NCI-H2196 treated with DMSO at 0.1 percent for 48 hours (cell line): ENCODE results near the gene PLSCR2.
A peak's percentile ranks its signal among the peaks of the same experiment; 100 is the strongest.
"Not testable (repeated sequence)": the region's sequence is repeated elsewhere in the genome, so short reads cannot be mapped to it uniquely, and the experiment has no call there.

Experiments
- DNase-seq: peaks from one replicate; lab custom pipeline; 2025; ENCODE audit not compliant: unreplicated experiment; lab: John Stamatoyannopoulos, UW

Gene PLSCR2

GRCh38 chr3:146491303-146491702 is 21.9 kb upstream of the PLSCR2 start:
- DNase-seq = no peak

DNA sequence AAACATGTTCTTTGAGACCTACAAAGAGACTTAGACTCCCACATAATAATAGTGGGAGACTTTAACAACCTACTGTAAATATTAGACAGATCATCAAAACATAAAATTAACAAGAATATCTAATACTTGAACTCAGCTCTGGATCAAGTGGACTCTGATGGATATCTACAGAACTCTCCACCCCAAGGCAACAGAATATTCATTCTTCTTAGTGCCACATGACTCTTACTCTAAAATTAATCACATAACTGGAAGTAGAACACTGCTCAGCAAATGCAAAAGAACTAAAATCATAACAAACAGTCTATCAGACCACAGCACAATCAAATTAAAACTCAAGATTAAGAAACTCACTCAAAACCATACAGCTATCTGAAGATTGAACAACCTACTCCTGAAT is 15.9 kb upstream of the PLSCR2 start:
- no peak for DNase-seq

DNA sequence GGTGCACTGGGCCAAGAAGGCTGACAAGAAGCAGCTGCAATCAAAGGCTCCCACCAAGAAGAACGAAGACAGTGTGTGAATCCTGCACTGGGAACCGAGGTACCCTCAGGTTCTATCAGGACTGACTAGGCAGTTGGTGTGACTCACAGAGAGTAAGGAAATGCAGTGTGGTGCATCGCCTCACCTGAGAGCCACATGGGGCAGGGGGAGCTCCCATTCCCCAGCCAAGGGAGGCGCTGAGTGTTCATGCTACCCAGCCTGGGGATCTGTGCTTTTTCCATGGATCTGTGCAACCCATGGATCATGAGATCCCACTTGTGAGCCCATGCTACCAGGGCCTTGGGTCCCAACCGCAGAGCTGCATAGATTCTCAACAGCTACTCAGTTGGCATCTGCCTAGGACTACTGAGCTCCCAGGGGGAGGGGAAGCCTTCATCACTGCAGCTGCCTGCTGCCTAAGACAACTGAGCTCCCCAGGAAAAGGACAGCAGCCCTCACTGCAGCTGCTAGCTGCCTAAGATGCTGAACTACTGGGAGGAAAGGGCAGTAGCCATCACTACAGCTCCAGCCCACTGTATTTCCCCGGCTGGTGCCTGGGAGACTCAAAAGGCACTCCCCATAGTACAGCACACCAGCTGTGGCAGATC is 6.9 kb upstream of the PLSCR2 start:
- no peak for DNase-seq

DNA sequence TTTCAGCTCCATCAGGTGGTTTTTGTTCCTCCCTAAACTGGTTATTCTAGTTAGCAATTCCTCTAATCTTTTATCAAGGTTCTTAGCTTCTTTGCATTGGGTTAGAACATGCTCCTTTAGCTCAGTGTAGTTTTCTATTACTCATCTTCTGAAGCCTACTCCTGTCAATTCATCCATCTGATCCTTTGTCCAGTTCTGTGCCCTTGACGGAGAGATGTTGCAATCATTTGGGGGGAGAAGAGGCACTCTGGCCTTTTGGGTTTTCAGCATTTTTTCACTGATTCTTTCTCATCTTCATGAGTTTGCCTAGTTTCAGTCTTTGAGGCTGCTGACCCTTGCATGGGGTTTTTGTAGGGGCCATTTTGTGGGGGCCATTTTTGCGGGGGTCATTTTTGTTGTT is 5.6 kb upstream of the PLSCR2 start:
- DNase-seq = not testable (repeated sequence)

DNA sequence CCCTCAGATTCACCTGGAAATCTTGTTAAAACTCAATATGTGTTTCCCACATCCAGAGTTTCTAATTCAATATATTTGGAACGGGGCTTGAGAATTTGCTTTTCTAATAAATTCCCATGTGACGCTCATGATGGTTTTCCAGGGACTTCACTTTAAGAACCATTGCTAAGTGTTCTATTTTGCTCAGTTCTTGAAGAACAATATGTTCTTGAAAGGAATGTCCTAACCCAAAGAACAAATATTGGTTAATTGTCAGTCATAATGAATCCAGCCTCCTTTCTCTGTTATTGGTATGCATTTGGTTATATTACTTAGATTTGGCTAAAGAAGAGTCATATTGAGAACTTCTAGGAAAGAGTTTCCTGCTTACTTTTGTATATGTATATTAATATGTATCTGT is 4.4 kb upstream of the PLSCR2 start:
- DNase-seq = no peak

- DNase-seq = no peak
Observed at GRCh38 chr3:146472611-146473010, 3.2 kb upstream of the PLSCR2 start.

DNA sequence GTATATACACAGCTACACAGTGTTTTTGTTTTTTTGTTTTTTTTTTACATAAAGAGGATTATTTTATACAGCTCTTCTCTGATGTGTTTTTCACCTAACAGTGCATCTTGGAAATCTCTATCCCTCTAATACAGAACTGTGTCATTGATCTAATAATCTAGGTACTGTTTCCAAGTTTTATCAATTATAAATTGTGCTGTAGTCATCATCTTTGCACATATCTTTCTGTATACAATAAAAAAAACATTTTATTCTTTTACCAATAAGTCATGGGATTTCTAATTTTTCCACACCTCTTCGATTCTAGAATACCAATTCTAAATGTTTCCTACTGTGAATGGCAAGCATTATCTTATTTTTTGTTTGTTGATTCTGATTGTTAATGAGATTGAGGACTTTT is 1.7 kb upstream of the PLSCR2 start:
- no peak for DNase-seq

DNA sequence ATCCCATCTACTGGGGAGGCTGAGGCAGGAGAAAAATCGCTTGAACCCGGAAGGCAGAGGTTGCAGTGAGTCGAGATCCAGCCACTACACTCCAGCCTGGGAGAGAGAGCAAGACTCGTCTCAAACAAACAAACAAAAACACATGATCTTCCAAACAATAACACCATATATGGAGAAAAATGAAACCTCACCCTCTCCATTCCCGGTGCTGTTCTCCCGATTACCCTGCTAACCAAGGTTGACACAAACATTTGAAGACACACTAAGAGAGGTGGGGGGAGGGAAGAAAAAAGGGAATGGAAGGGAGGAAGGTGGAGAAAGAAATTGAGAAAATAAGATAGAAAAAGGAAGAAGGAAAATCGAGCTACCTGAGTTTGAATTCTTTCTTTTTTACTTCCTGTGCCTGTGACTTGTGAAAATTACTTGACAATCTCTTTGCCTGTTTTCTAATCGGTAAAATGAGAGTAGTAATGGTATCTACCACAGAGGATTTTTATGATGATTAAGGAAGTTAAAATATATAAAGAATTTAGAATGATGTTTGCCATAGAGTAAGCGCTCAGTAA is 1.1 kb upstream of the PLSCR2 start:
- DNase-seq = peak; percentile 39

DNA sequence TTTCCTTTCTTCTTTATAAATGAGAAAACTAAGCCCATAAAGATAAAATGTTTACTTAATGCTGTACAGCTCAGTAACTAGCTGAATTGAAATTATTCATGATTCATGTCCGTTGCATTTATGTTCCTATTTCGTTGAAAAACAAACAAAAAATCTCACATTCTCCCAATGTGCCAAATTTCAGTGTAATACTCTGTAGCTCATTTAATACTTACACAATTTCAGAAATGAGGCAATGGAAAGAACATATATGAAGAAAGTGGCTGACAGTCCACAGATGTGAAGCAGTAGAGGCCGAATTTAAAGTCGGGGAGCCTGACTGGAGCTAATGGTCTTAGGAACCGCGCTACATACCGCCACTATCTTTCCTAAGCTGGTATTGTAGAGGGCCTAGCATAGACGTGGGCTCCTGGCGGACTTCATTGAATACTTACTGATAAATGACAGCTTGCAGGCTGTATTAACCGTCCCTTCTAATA is 651 bp downstream of the PLSCR2 start:
- no peak for DNase-seq

DNA sequence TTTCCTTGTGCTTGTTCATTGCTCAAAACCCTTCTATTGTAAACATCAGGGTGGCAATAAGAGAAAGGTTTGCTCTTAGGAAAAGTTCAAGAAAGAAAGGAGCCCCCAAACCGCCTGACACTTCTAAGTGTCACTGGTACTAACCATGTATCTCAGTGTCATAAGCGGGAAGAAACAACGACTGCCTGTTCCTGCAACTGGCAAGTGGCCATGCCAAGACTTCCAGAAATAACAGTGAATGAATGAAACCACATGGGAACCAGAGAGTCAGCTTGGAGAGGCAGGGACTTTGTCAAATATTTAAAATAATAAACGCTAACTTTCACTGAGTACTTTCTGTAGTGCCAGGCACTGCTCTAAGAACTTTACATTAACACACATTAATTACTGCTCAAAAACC is 1.1 kb downstream of the PLSCR2 start:
- no peak for DNase-seq

GRCh38 chr3:146466604-146467003 is 2.8 kb downstream of the PLSCR2 start:
- no peak for DNase-seq

- no peak for DNase-seq
Observed at GRCh38 chr3:146465693-146466465, 3.5 kb downstream of the PLSCR2 start.

GRCh38 chr3:146464783-146465182 is 4.6 kb downstream of the PLSCR2 start:
- DNase-seq = no peak

- no peak for DNase-seq
Observed at GRCh38 chr3:146464005-146464595, 5.3 kb downstream of the PLSCR2 start.

DNA sequence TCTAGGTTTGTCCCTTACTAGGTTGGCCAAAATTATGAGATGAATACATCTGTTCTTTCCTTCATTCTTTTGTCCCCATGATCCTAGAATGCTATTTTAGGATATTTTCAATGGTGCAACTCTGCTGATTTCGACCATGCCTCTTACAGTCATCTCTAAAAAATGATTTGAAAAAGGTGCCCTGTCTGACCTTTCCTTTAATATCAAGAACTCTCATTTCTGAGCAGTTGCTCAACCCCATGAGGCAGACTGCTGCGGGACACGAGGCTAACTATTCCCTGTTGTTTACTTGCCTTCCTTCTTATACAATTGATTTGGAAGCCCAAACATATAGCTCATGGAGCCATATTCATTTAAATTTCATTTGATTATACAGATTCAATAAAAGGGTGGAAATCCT is 14.6 kb downstream of the PLSCR2 start:
- no peak for DNase-seq

- no peak for DNase-seq
Observed at GRCh38 chr3:146449613-146450012, 19.7 kb downstream of the PLSCR2 start.

DNA sequence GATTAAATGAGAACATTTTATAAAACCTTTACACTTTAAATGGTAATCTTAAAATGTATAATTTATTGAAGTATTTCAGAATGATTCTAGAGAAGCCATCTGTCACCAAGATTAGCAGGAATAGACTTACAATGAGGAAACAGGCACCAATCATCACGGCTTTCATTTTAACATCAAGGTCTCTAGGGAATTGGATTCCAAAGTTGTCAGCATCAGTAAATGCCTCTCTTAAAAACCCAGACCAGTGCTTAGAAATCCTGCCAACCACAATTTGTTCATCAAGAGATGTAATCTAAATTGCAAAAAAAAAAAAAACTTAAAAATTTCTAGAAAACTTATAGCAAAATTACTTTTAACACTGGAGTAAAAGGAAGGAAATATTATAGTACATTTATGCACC is 20.3 kb downstream of the PLSCR2 start:
- DNase-seq = no peak

DNA sequence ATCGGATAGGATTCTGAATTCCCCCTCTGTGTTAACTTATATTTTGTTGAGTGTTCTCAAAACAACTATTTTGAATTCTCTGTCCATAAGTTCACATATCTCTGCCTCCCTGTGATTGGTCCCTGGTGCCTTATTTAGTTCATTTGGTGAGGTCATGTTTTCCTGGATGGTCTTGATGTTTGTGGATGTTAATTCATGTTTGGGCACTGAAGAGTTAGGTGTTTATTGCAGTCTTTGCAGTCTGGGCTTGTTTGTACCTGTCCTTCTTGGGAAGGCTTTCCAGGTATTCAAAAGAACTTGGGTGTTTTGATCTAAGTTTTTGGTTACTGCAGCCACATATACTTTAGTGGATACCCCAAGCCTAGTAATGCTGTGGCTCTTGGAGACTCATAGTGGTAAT is 23.3 kb downstream of the PLSCR2 start:
- no peak for DNase-seq

- not testable (repeated sequence) for DNase-seq
Observed at GRCh38 chr3:146440310-146440709, 29.1 kb downstream of the PLSCR2 start.

DNA sequence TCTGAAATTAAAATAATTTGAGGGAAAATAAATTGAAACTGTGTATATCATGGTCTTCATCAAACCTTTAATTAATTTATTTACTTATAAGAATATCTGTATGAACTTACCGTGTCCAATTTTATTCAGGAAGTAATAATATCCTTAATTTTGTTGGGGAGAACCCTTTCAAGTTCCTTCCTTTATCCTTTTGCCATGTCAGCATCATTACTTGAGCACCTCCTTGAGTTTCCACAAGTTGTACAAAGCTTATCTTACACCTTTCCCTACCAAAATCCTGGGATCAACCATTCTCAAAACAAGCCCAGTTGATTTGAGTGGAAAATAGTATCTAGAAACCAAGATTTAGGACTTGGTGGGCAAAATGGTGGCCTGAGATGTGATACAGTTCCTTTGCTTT is 37.3 kb downstream of the PLSCR2 start:
- DNase-seq = no peak

GRCh38 chr3:146431240-146431639 is 38.1 kb downstream of the PLSCR2 start:
- DNase-seq = no peak

GRCh38 chr3:146425341-146425740 is 44.0 kb downstream of the PLSCR2 start:
- DNase-seq = no peak
